Nephron progenitor cell (in vitro differentiated cells): ENCODE data around the gene DHX9.

Source experiments
- DNase-seq: peaks from one replicate; pipeline ENCODE4 v3.0.0; 2021
- H3K27ac Mint-ChIP-seq: 2 replicates; pipeline ENCODE4 v1.8.0; 2021; ENCODE audit warnings: mild to moderate bottlenecking, moderate library complexity, mixed read lengths
- H3K27me3 Mint-ChIP-seq: 2 replicates; pipeline ENCODE4 v1.8.0; 2021; ENCODE audit warnings: mild to moderate bottlenecking, low read depth, mixed read lengths; ENCODE audit not compliant: poor library complexity
- H3K36me3 Mint-ChIP-seq: 2 replicates; pipeline ENCODE4 v1.8.0; 2021; ENCODE audit warnings: low read depth, mixed read lengths
- H3K4me1 Mint-ChIP-seq: 2 replicates; pipeline ENCODE4 v1.8.0; 2021; ENCODE audit warnings: mixed read lengths
- H3K4me3 Mint-ChIP-seq: 2 replicates; pipeline ENCODE4 v1.8.0; 2021; ENCODE audit warnings: mild to moderate bottlenecking, moderate library complexity, mixed read lengths
- H3K9me3 Mint-ChIP-seq: 2 replicates; pipeline ENCODE4 v1.8.0; 2021; ENCODE audit warnings: mild to moderate bottlenecking, moderate library complexity, mixed read lengths
- TF ChIP-seq, protein P1 (sequence below): fragments of 200-600 bp; sonication (generic); IDR thresholded peaks from 2 replicates; pipeline ENCODE4 v1.5.0; 2021; ENCODE audit warnings: antibody characterized with exemption

DHX9 gene

DNA sequence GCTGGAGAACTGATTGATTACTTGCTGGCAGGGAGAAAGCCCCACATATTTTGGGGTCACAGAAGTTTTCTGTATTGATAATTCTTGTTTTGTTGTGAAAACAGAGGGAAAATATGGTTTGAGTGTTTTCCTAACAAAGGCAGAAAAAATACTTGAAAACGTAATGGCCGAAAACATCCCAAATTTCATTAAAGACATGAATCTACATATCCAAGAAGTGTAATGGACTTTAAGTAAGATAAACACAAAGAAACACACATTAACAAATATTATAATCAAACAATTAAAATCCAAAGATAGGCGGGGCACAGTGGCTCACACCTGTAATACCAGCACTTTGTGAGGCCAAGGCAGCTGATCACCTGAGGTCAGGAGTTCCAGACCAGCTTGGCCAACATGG lies 74.3 kb downstream of the DHX9 start:
- H3K4me1 Mint-ChIP-seq: no peaks in the 10 kb centered on the region
- no peak overlapping the region for H3K27ac Mint-ChIP-seq
- TF ChIP-seq, protein P1, sequence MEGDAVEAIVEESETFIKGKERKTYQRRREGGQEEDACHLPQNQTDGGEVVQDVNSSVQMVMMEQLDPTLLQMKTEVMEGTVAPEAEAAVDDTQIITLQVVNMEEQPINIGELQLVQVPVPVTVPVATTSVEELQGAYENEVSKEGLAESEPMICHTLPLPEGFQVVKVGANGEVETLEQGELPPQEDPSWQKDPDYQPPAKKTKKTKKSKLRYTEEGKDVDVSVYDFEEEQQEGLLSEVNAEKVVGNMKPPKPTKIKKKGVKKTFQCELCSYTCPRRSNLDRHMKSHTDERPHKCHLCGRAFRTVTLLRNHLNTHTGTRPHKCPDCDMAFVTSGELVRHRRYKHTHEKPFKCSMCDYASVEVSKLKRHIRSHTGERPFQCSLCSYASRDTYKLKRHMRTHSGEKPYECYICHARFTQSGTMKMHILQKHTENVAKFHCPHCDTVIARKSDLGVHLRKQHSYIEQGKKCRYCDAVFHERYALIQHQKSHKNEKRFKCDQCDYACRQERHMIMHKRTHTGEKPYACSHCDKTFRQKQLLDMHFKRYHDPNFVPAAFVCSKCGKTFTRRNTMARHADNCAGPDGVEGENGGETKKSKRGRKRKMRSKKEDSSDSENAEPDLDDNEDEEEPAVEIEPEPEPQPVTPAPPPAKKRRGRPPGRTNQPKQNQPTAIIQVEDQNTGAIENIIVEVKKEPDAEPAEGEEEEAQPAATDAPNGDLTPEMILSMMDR: no peak
- peaks cover 42% of the 10 kb centered on the region for H3K9me3 Mint-ChIP-seq
- DNase-seq: no peak
- H3K27me3 Mint-ChIP-seq: no peaks in the 10 kb centered on the region
- H3K36me3 Mint-ChIP-seq: peaks cover 8% of the 10 kb centered on the region
- H3K4me3 Mint-ChIP-seq: no peak overlapping the region

DNA sequence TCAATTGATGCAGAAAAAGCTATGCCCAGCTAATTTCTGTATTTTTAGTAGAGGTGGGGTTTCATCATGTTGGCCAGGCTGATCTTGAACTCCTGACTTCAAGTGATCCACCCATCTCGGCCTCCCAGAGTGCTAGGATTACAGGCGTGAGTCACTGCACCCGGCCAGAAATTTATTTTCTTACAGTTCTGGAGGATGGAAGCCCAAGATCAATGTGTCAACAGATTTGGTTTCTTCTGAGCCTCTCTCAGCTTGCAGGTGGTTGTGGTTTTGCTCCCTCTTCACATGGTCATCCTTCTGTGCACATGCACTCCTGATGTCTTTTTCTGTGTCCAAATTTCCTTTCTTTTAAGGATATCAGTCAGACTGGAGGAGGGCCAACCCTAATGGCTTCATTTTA lies 78.2 kb downstream of the DHX9 start:
- TF ChIP-seq, protein P1: no peak
- H3K36me3 Mint-ChIP-seq: peaks cover 4% of the 10 kb centered on the region
- H3K9me3 Mint-ChIP-seq: peaks cover 24% of the 10 kb centered on the region
- no peaks in the 10 kb centered on the region for H3K4me1 Mint-ChIP-seq
- H3K27ac Mint-ChIP-seq: no peak overlapping the region
- DNase-seq: no peak
- no peak overlapping the region for H3K4me3 Mint-ChIP-seq
- no peaks in the 10 kb centered on the region for H3K27me3 Mint-ChIP-seq

DNA sequence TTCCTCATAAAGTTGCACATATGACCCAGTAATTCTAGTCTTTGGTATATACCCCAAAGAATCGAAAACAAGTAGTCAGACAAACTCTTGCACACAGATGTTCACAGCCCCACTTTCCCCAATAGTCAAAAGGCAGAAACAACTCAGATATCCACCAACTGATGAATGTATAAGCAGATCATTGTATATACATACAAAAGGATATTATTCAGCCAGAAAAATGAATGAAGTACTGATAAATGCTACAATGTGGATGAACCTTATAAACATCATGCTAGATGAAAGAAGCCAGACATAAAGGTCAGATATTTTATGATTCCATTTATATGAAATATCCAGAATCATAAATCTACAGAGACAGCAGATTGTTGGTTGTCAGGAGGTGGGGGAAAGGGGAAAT lies 86.5 kb downstream of the DHX9 start:
- no peak overlapping the region for H3K27ac Mint-ChIP-seq
- no peaks in the 10 kb centered on the region for H3K9me3 Mint-ChIP-seq
- TF ChIP-seq, protein P1: no peak
- peaks cover 13% of the 10 kb centered on the region for H3K27me3 Mint-ChIP-seq
- H3K4me3 Mint-ChIP-seq: no peak overlapping the region
- no peak for DNase-seq
- H3K36me3 Mint-ChIP-seq: no peaks in the 10 kb centered on the region
- no peaks in the 10 kb centered on the region for H3K4me1 Mint-ChIP-seq

DNA sequence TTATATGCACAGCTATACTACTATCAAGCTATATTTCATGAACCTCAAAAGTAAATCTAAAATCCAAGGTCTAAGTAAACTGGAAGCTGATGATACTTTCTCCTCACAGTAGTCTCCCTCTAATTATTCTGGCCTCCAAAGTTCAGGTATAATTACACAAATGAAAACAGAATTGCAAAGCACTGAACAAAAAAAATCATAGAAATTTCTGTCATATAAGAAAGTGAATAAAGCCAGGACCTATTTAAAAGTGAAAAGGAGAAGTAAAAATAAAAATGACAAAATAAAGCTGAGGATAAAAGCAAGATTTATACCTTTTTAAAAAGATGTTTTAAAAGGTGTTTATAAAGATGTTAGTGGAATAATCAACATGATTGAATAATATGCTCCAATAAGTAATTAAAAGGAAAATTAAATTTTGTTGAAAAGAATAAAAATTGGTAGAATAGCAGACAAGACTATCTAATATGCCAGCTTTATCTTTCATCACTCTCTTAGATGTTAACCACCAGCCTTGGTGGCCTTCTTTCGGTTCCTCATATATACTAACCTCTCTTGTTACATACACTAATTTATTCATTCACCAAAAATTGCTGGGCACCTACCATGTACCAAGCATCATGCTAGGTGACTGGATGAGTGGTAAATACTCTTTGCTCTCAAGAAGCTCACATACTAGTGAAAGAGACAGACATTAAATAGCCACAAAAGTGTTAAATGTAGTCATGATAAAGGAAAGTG lies 88.7 kb downstream of the DHX9 start:
- Mint-ChIP-seq H3K4me1 (no peaks in the 10 kb centered on the region), H3K27ac (no peak overlapping the region)
- DNase-seq: no peak

DNA sequence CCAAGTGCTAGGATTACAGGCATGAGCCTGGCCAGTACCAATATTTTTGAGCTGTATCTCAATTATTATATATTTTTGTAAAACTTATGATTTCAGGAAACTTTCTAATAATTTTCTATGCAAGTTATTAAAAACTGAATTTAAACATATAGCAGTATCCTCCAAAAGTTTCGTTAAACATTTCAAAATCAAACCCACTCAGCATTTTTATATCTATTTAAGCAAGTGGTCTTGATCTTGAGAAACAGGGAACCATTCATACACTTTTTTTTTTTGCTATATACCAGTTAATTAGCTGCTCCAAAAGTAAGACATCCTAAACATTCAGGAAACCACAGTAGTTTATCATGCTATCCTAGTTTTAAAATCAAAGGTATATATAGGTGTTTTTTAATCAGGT lies 91.8 kb downstream of the DHX9 start:
- Mint-ChIP-seq H3K4me1 (no peaks in the 10 kb centered on the region), H3K27ac (no peak overlapping the region), H3K9me3 (peaks cover 21% of the 10 kb centered on the region), H3K4me3 (no peak overlapping the region), H3K27me3 (peaks cover 8% of the 10 kb centered on the region), H3K36me3 (no peaks in the 10 kb centered on the region)
- no peak for DNase-seq
- TF ChIP-seq, protein P1: no peak

More for the DNA sequence above, 88.7 kb downstream of the DHX9 start:
- TF ChIP-seq, protein P1: no peak
- Mint-ChIP-seq H3K4me3 (no peak overlapping the region), H3K36me3 (no peaks in the 10 kb centered on the region), H3K9me3 (no peaks in the 10 kb centered on the region), H3K27me3 (peaks cover 13% of the 10 kb centered on the region)

DNA sequence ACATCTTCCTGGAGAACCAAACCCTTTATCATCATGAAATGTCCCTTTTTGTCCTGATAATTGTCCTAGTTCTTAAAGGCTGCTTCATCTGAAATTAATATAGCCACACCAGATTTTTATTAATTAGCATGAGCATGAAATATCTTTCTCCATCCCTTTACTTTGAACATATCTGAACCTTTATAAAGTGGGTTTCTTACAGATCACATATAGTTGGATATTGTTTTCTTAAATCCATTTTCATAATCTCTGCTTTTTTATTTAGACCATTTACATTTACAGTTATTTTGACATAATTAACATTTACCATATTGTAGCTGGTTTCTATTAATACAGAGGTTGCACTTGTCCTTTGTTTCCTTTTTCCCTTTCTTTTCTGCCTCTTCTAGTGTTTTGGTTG lies 96.6 kb downstream of the DHX9 start:
- peaks cover 37% of the 10 kb centered on the region for H3K9me3 Mint-ChIP-seq
- peaks cover 4% of the 10 kb centered on the region for H3K27me3 Mint-ChIP-seq
- H3K4me3 Mint-ChIP-seq: no peak overlapping the region
- DNase-seq: no peak
- H3K27ac Mint-ChIP-seq: no peak overlapping the region
- no peaks in the 10 kb centered on the region for H3K4me1 Mint-ChIP-seq
- H3K36me3 Mint-ChIP-seq: peaks cover 4% of the 10 kb centered on the region
- TF ChIP-seq, protein P1: no peak
